ENCODE data around the gene NMD3.
"Not testable (repeated sequence)": the region's sequence is repeated elsewhere in the genome, so short reads cannot be mapped to it uniquely, and the experiment has no call there.

GRCh38 chr3:161181371-161181770 is 39.7 kb upstream of the NMD3 start:
- not testable (repeated sequence) for TF ChIP-seq CTCF (IDR thresholded peaks at IDR 0.05; ENCODE audit: low read depth, low read length); EZH2phosphoT487 (IDR thresholded peaks at IDR 0.05; ENCODE audit: low read depth)

All from OCI-LY3 (cell line).